BE2C (cell line): ENCODE data around the gene SHROOM1.

Experiments used
- DNase-seq: peaks from one replicate; pipeline ENCODE4 v3.0.0-alpha.2; 2020
- H3K27me3 ChIP-seq: fragments of 250-450 bp; sonication (Bioruptor Pico); 2 replicates; pipeline ENCODE4 v1.5.1; 2020; ENCODE audit warnings: mild to moderate bottlenecking
- H3K36me3 ChIP-seq: fragments of 250-450 bp; sonication (Bioruptor Pico); 2 replicates; pipeline ENCODE4 v1.5.1; 2020; ENCODE audit warnings: mild to moderate bottlenecking
- H3K4me1 ChIP-seq: fragments of 250-450 bp; sonication (Bioruptor Pico); 2 replicates; pipeline ENCODE4 v1.5.1; 2020
- H3K4me3 ChIP-seq: 2 replicates; pipeline ENCODE4 v1.5.1; 2011; ENCODE audit warnings: low read depth, low read length
- H3K9me3 ChIP-seq: fragments of 250-450 bp; sonication (Bioruptor Pico); 2 replicates; pipeline ENCODE4 v1.5.1; 2020
- CTCF ChIP-seq: IDR thresholded peaks from 2 replicates; pipeline ENCODE4 v1.5.1; 2012; ENCODE audit warnings: mild to moderate bottlenecking, low read depth, low read length

SHROOM1 gene

GRCh38 chr5:132787076-132787475 lies 43.4 kb downstream of the SHROOM1 start:
- no peak overlapping the region for H3K4me3 ChIP-seq
- no peaks in the 10 kb centered on the region for H3K36me3 ChIP-seq
- H3K4me1 ChIP-seq = peaks cover 16% of the 10 kb centered on the region
- H3K27me3 ChIP-seq = no peaks in the 10 kb centered on the region
- DNase-seq = no peak
- no peaks in the 10 kb centered on the region for H3K9me3 ChIP-seq
- no peak for TF ChIP-seq CTCF

GRCh38 chr5:132785864-132786263 lies 44.6 kb downstream of the SHROOM1 start:
- no peaks in the 10 kb centered on the region for H3K27me3 ChIP-seq
- H3K9me3 ChIP-seq = no peaks in the 10 kb centered on the region
- DNase-seq = no peak
- peaks cover 16% of the 10 kb centered on the region for H3K4me1 ChIP-seq
- no peak for TF ChIP-seq CTCF
- no peaks in the 10 kb centered on the region for H3K36me3 ChIP-seq
- no peak overlapping the region for H3K4me3 ChIP-seq

GRCh38 chr5:132785365-132785764 lies 45.1 kb downstream of the SHROOM1 start:
- no peak overlapping the region for H3K4me3 ChIP-seq
- DNase-seq = no peak
- no peaks in the 10 kb centered on the region for H3K36me3 ChIP-seq
- no peaks in the 10 kb centered on the region for H3K27me3 ChIP-seq
- peaks cover 16% of the 10 kb centered on the region for H3K4me1 ChIP-seq
- no peaks in the 10 kb centered on the region for H3K9me3 ChIP-seq
- no peak for TF ChIP-seq CTCF

- no peak for TF ChIP-seq CTCF
- Histone ChIP-seq H3K9me3 (no peaks in the 10 kb centered on the region), H3K27me3 (no peaks in the 10 kb centered on the region), H3K36me3 (no peaks in the 10 kb centered on the region), H3K4me3 (no peak overlapping the region), H3K4me1 (no peaks in the 10 kb centered on the region)
- no peak for DNase-seq
Measured at GRCh38 chr5:132782101-132782500, 48.3 kb downstream of the SHROOM1 start.

GRCh38 chr5:132781029-132781428 lies 49.4 kb downstream of the SHROOM1 start:
- Histone ChIP-seq H3K4me1 (no peaks in the 10 kb centered on the region; the same call in 1 of the 2 replicates), H3K4me3 (no peak overlapping the region), H3K27me3 (no peaks in the 10 kb centered on the region), H3K36me3 (no peaks in the 10 kb centered on the region), H3K9me3 (no peaks in the 10 kb centered on the region)
- TF ChIP-seq CTCF = no peak
- DNase-seq = no peak

- no peak for DNase-seq
- H3K4me1 ChIP-seq = peaks cover 3% of the 10 kb centered on the region
- H3K9me3 ChIP-seq = no peaks in the 10 kb centered on the region
- no peaks in the 10 kb centered on the region for H3K36me3 ChIP-seq
- H3K27me3 ChIP-seq = no peaks in the 10 kb centered on the region
- H3K4me3 ChIP-seq = no peak overlapping the region
- TF ChIP-seq CTCF = no peak
Measured at GRCh38 chr5:132780577-132780976, 49.9 kb downstream of the SHROOM1 start.
